ENCODE measurements around the gene UQCRC2. TPM values are rescaled to one million over a fixed set of nuclear protein-coding genes. Genes with fewer than 3 reads are reported as not detected.
A peak's percentile ranks its signal among the peaks of the same experiment; 100 is the strongest.

Gene UQCRC2
- total RNA-seq, 2 experiments from 2014 or later, result 260 to 273 TPM

DNA sequence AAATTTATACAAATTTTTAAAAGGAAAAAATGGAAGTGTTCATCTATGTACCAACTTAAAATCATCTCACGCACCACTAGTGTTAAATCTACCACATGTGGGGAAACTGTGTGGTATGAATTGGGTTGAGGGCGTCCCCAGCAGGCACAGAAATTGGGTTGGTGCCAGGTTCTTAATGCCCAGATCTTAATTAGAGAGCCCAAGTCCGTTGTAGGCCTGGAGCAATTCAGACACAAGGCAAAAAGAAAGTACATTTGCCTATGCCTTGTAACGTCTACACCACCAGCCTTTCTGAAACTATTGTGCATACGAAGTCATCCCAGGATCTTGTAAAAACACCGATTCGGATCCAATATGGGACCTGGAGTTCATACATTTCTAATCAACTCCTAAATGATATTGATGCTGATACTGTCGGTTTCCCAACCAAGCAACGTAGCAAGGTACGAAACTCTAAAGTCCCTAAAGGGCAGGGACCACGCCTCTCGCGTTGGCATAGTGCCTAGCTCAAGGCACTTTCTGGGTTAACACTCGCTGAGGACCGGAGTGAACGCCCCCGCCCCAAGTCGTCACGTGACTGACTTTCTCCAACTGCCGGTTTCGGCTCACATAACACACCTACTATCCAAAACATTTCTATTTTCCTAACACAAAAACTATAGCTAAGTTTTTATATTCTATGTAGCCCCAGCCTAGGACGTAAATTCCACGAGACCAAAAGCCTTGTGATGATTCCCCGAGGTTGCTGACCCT lies 945 bp upstream of the UQCRC2 start:
- Mint-ChIP-seq H3K4me1 (ENCODE audit: low read depth) (peaks cover 56% of the 10 kb centered on the region), H3K36me3 (peaks cover 10% of the 10 kb centered on the region), H3K9me3 (no peaks in the 10 kb centered on the region), H3K27me3 (no peaks in the 10 kb centered on the region), H3K4me3 (peak overlapping the region; percentile 93), H3K27ac (peak overlapping the region; percentile 99)
- peak; percentile 87 for DNase-seq
- POLR2A ChIA-PET, result interaction anchor here (0.5 to 1.9 kb wide), 5 partner anchors 9 to 346 kb away, joined by 3 to 11 read pairs (median 5); no protein-coding TSS in a partner anchor
- intact Hi-C loops (cut with micrococcal nuclease), result loop anchor here (1.0 to 5.0 kb wide), 2 partner anchors 130 to 238 kb away; no protein-coding TSS in a partner anchor
- CTCF ChIA-PET, result interaction anchor here (0.8 to 2.5 kb wide), 5 partner anchors 55 to 295 kb away, joined by 3 to 14 read pairs (median 7); partner anchors contain the start of gene MOSMO

GRCh38 chr16:21953541-21953902 lies 361 bp downstream of the UQCRC2 start:
- Mint-ChIP-seq H3K27me3 (no peaks in the 10 kb centered on the region), H3K36me3 (peaks cover 17% of the 10 kb centered on the region), H3K27ac (peak overlapping the region; percentile 99), H3K9me3 (no peaks in the 10 kb centered on the region), H3K4me3 (peak overlapping the region; percentile 93), H3K4me1 (ENCODE audit: low read depth) (peaks cover 54% of the 10 kb centered on the region)
- POLR2A ChIA-PET, result interaction anchor here (0.9 to 1.9 kb wide), 8 partner anchors 9 to 345 kb away, joined by 3 to 11 read pairs (median 5); partner anchors contain the start of gene MOSMO
- CTCF ChIA-PET, result interaction anchor here (2.2 to 2.5 kb wide), 2 partner anchors 54 to 235 kb away, joined by 7 to 14 read pairs; partner anchors contain the start of gene MOSMO
- intact Hi-C loops (cut with micrococcal nuclease), result loop anchor here (5.0 kb wide), 1 partner anchor 131 kb away; no protein-coding TSS in a partner anchor
- no peak for DNase-seq

GRCh38 chr16:21957714-21958346 lies 4.7 kb downstream of the UQCRC2 start:
- H3K27me3 Mint-ChIP-seq, result no peaks in the 10 kb centered on the region
- CTCF ChIA-PET, result interaction anchor here (0.7 to 1.2 kb wide), 3 partner anchors 120 to 231 kb away, joined by 3 read pairs; no protein-coding TSS in a partner anchor
- intact Hi-C loops (cut with micrococcal nuclease), result no loop called here
- peaks cover 41% of the 10 kb centered on the region for H3K4me1 Mint-ChIP-seq (ENCODE audit: low read depth)
- no peak overlapping the region for H3K4me3 Mint-ChIP-seq
- H3K36me3 Mint-ChIP-seq, result peaks cover 43% of the 10 kb centered on the region
- POLR2A ChIA-PET, result no interaction called here
- no peak for DNase-seq
- H3K9me3 Mint-ChIP-seq, result no peaks in the 10 kb centered on the region
- peak overlapping the region; percentile 44 for H3K27ac Mint-ChIP-seq

- ChIA-PET POLR2A (no interaction called here), CTCF (interaction anchor here (1.7 to 2.2 kb wide), 2 partner anchors 119 to 140 kb away, joined by 8 to 9 read pairs; no protein-coding TSS in a partner anchor)
- intact Hi-C loops (cut with micrococcal nuclease), result no loop called here
- peaks cover 39% of the 10 kb centered on the region for H3K4me1 Mint-ChIP-seq (ENCODE audit: low read depth)
- H3K9me3 Mint-ChIP-seq, result no peaks in the 10 kb centered on the region
- H3K27ac Mint-ChIP-seq, result peak overlapping the region; percentile 28
- DNase-seq, result no peak
- no peaks in the 10 kb centered on the region for H3K27me3 Mint-ChIP-seq
- no peak overlapping the region for H3K4me3 Mint-ChIP-seq
- H3K36me3 Mint-ChIP-seq, result peaks cover 39% of the 10 kb centered on the region
Measured at GRCh38 chr16:21959050-21959449, 5.9 kb downstream of the UQCRC2 start.

- H3K27me3 Mint-ChIP-seq, result no peaks in the 10 kb centered on the region
- intact Hi-C loops (cut with micrococcal nuclease), result no loop called here
- no peak overlapping the region for H3K4me3 Mint-ChIP-seq
- peaks cover 59% of the 10 kb centered on the region for H3K36me3 Mint-ChIP-seq
- no peak for DNase-seq
- CTCF ChIA-PET, result no interaction called here
- H3K27ac Mint-ChIP-seq, result no peak overlapping the region
- H3K4me1 Mint-ChIP-seq (ENCODE audit: low read depth), result peaks cover 19% of the 10 kb centered on the region
- no peaks in the 10 kb centered on the region for H3K9me3 Mint-ChIP-seq
- POLR2A ChIA-PET, result interaction anchor here (1.3 kb wide), 1 partner anchor 9 kb away, joined by 5 read pairs; the partner anchor contains the start of gene UQCRC2
Measured at GRCh38 chr16:21962475-21962874, 9.3 kb downstream of the UQCRC2 start.

GRCh38 chr16:21963887-21964286 lies 10.7 kb downstream of the UQCRC2 start:
- H3K4me3 Mint-ChIP-seq, result no peak overlapping the region
- H3K36me3 Mint-ChIP-seq, result peaks cover 56% of the 10 kb centered on the region
- H3K9me3 Mint-ChIP-seq, result no peaks in the 10 kb centered on the region
- no peaks in the 10 kb centered on the region for H3K27me3 Mint-ChIP-seq
- DNase-seq, result no peak
- H3K27ac Mint-ChIP-seq, result no peak overlapping the region
- H3K4me1 Mint-ChIP-seq (ENCODE audit: low read depth), result peaks cover 9% of the 10 kb centered on the region
- ChIA-PET POLR2A (no interaction called here), CTCF (interaction anchor here (2.3 kb wide), 1 partner anchor 114 kb away, joined by 7 read pairs; no protein-coding TSS in a partner anchor)
- intact Hi-C loops (cut with micrococcal nuclease), result no loop called here

DNA sequence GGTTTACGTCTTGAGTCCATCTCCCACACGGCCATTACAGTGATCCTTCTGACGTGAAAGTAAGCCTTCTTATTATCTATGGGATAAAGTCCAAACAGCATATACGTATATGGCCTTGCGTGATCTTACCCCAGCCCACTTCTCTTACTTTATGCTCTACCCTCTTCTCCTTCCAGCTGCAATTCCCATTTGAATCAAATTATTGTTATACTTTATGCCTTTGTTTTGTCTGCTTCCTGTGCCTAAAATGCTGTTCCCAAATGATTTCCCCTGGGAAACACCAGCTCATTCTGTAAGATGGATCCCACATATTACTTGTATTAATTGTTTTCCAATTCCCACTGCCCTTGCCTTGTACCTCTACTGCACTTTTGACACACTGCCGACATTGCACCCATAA lies 11.2 kb downstream of the UQCRC2 start:
- peaks cover 4% of the 10 kb centered on the region for H3K4me1 Mint-ChIP-seq (ENCODE audit: low read depth)
- no peaks in the 10 kb centered on the region for H3K9me3 Mint-ChIP-seq
- no peaks in the 10 kb centered on the region for H3K27me3 Mint-ChIP-seq
- POLR2A ChIA-PET, result interaction anchor here (1.9 kb wide), 1 partner anchor 11 kb away, joined by 5 read pairs; the partner anchor contains the start of gene UQCRC2
- DNase-seq, result no peak
- no peak overlapping the region for H3K27ac Mint-ChIP-seq
- CTCF ChIA-PET, result interaction anchor here (2.3 kb wide), 1 partner anchor 113 kb away, joined by 7 read pairs; no protein-coding TSS in a partner anchor
- H3K4me3 Mint-ChIP-seq, result no peak overlapping the region
- peaks cover 51% of the 10 kb centered on the region for H3K36me3 Mint-ChIP-seq
- intact Hi-C loops (cut with micrococcal nuclease), result no loop called here

DNA sequence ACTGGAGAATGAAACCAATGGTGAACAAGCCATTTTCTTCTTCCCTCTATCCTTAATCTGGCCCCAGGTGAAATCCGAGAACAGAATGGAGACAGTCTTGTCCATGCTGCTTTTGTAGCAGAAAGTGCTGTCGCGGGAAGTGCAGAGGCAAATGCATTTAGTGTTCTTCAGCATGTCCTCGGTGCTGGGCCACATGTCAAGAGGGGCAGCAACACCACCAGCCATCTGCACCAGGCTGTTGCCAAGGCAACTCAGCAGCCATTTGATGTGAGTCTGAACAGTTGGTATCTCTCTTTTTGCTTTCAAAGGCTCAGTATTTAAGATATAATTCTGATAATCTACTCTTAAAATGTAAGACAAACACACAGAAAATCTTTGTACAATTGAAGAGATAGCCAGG lies 18.7 kb downstream of the UQCRC2 start:
- DNase-seq, result no peak
- intact Hi-C loops (cut with micrococcal nuclease), result no loop called here
- no peaks in the 10 kb centered on the region for H3K27me3 Mint-ChIP-seq
- H3K4me1 Mint-ChIP-seq (ENCODE audit: low read depth), result no peaks in the 10 kb centered on the region
- no peak overlapping the region for H3K27ac Mint-ChIP-seq
- CTCF ChIA-PET, result no interaction called here
- POLR2A ChIA-PET, result no interaction called here
- no peaks in the 10 kb centered on the region for H3K9me3 Mint-ChIP-seq
- H3K4me3 Mint-ChIP-seq, result no peak overlapping the region
- peaks cover 23% of the 10 kb centered on the region for H3K36me3 Mint-ChIP-seq

DNA sequence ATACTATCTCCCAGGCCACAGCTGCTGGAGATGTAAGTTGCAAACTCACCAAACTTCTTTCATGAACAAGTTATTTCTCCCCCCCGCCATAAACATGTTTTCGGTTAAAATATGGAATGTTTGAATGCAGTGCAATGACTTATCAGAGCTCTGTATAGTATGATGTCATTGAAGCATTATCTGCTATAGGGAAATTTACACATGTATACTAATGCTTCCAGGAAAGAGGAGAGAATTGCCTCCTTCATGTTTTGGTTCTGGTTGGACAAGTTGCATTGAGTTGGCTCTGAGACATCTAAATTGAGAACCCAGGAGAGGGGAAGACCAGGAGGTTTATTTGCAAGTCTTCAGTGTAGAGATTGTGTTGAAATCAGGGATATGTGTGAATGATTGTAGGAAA lies 20.8 kb downstream of the UQCRC2 start:
- Mint-ChIP-seq H3K27me3 (no peaks in the 10 kb centered on the region), H3K4me1 (ENCODE audit: low read depth) (no peaks in the 10 kb centered on the region), H3K4me3 (no peak overlapping the region), H3K27ac (no peak overlapping the region), H3K9me3 (no peaks in the 10 kb centered on the region), H3K36me3 (peaks cover 22% of the 10 kb centered on the region)
- DNase-seq, result no peak
- intact Hi-C loops (cut with micrococcal nuclease), result no loop called here
- ChIA-PET CTCF (no interaction called here), POLR2A (no interaction called here)

DNA sequence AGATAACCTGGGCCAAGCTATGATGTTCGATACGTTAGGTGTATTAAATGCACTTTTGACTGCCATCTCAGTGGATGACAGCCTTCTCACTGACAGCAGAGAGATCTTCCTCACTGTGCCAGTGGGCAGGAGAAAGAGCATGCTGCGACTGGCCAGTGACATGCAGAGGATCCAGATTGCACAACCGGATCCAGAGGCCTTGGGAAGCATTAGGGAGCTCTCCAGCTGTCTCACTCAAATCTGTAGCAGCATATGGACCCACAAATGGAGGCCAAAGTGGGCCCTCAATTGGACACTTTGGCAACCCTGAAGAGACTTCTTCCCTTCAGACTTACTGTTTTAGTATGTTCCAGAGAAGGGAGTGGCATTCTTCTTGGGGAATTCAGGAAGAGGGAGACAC lies 26.9 kb downstream of the UQCRC2 start:
- Mint-ChIP-seq H3K27me3 (no peaks in the 10 kb centered on the region), H3K9me3 (no peaks in the 10 kb centered on the region), H3K27ac (no peak overlapping the region), H3K4me3 (no peak overlapping the region), H3K36me3 (peaks cover 41% of the 10 kb centered on the region), H3K4me1 (ENCODE audit: low read depth) (no peaks in the 10 kb centered on the region)
- no peak for DNase-seq
- ChIA-PET CTCF (interaction anchor here (1.3 kb wide), 1 partner anchor 98 kb away, joined by 8 read pairs; no protein-coding TSS in a partner anchor), POLR2A (no interaction called here)
- intact Hi-C loops (cut with micrococcal nuclease), result no loop called here

- POLR2A ChIA-PET, result no interaction called here
- Mint-ChIP-seq H3K4me3 (no peak overlapping the region), H3K4me1 (ENCODE audit: low read depth) (no peaks in the 10 kb centered on the region), H3K36me3 (peaks cover 40% of the 10 kb centered on the region), H3K27ac (no peak overlapping the region), H3K9me3 (no peaks in the 10 kb centered on the region), H3K27me3 (no peaks in the 10 kb centered on the region)
- intact Hi-C loops (cut with micrococcal nuclease), result no loop called here
- no peak for DNase-seq
- CTCF ChIA-PET, result interaction anchor here (1.0 to 2.3 kb wide), 3 partner anchors 97 to 206 kb away, joined by 4 to 9 read pairs (median 7); no protein-coding TSS in a partner anchor
Measured at GRCh38 chr16:21982108-21982507, 28.9 kb downstream of the UQCRC2 start.

DNA sequence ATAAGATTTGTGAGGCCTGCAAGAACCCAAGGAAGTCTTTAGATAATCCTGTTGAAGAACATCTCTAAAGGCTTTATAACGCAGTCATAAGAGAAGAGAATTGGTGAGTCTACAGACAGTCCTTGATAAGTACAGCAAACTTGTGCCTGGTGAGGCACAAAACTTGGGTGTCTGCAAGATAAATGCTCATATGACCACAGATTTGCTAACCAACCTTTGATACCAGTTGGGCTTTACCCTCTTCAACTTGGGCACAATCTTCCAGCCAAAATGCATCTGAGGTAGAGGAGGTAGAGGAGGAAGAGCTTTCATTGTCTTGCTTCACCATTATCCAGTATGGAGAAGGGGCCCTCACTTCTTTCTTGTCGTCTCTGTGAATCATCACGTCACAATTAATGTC lies 30.9 kb downstream of the UQCRC2 start:
- H3K27ac Mint-ChIP-seq, result no peak overlapping the region

More for the DNA sequence above, 30.9 kb downstream of the UQCRC2 start:
- Mint-ChIP-seq H3K4me1 (ENCODE audit: low read depth) (no peaks in the 10 kb centered on the region), H3K9me3 (no peaks in the 10 kb centered on the region), H3K4me3 (no peak overlapping the region), H3K36me3 (peaks cover 33% of the 10 kb centered on the region), H3K27me3 (no peaks in the 10 kb centered on the region)
- ChIA-PET POLR2A (no interaction called here), CTCF (interaction anchor here (0.6 to 1.2 kb wide), 2 partner anchors 94 kb away, joined by 3 read pairs; no protein-coding TSS in a partner anchor)
- intact Hi-C loops (cut with micrococcal nuclease), result no loop called here
- DNase-seq, result no peak

Data from activated CD4-positive, alpha-beta memory T cell treated with anti-CD3 and anti-CD28 coated beads for 36 hours (primary cell).